ENCODE data around the gene SMIM41.

DNA sequence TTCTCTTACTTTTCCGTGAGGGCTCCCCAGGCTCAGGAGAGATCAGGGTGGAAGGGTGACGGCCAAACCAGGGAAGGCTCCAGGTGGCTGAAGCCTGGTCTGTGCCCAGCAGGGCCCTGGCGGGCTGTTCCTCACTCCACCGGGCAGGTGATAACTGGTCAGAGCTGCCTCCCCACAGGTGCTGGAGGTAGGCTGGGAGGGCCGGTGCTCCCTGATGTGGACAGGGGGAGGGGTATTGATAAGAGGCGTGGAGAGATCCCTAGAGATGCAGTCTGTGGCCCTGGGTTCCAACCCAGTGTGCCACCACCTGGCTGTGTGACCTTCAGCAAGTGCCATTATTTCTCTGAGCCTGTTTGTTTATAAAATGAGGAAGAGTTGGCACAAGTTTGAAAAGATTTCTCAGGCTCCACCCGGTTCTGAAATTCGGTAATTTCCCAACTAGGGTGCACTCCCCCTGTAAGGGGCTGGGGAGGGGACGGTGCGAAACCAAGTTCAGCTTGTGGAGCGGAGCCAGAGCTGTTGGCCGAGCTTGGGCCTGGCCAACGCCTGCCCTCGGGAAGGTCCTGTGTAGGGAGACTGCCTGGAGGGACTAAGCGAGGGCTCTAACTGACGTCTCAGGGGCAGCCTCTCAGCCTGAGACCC is 29.3 kb upstream of the SMIM41 start:
- TF ChIP-seq, protein P1, sequence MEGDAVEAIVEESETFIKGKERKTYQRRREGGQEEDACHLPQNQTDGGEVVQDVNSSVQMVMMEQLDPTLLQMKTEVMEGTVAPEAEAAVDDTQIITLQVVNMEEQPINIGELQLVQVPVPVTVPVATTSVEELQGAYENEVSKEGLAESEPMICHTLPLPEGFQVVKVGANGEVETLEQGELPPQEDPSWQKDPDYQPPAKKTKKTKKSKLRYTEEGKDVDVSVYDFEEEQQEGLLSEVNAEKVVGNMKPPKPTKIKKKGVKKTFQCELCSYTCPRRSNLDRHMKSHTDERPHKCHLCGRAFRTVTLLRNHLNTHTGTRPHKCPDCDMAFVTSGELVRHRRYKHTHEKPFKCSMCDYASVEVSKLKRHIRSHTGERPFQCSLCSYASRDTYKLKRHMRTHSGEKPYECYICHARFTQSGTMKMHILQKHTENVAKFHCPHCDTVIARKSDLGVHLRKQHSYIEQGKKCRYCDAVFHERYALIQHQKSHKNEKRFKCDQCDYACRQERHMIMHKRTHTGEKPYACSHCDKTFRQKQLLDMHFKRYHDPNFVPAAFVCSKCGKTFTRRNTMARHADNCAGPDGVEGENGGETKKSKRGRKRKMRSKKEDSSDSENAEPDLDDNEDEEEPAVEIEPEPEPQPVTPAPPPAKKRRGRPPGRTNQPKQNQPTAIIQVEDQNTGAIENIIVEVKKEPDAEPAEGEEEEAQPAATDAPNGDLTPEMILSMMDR (IDR thresholded peaks at IDR 0.05 in 4 of 5, conservative IDR thresholded peaks at IDR 0.05 in 1 of 5), result peak in 1 of 5 experiments; percentile 7
- TF ChIP-seq POLR2A (IDR thresholded peaks at IDR 0.05), result no peak
